Measurements from ENCODE around the gene CGB1. TPM values are rescaled to one million over a fixed set of nuclear protein-coding genes. Genes with fewer than 3 reads are reported as not detected.

CGB1 gene
- total RNA-seq, 2 experiments from 2014 or later = not detected

- Histone ChIP-seq H3K4me1 (ENCODE audit: insufficient read depth, low read length, poor library complexity, severe bottlenecking) (peaks cover 21% of the 10 kb centered on the region), H3K79me2 (ENCODE audit: insufficient read depth, low read depth, low read length) (peaks cover 48% of the 10 kb centered on the region), H3K27ac (ENCODE audit: low read depth, low read length, poor library complexity, severe bottlenecking) (peak overlapping the region; percentile 49), H3K4me2 (ENCODE audit: low read length) (peak overlapping the region; percentile 92), H2AFZ (ENCODE audit: low read length) (peak overlapping the region; percentile 45; the same call in 1 of the 2 replicates), H3K4me3 (ENCODE audit: low read depth, low read length, poor library complexity, severe bottlenecking) (peak overlapping the region; percentile 97), H3K9me2 (ENCODE audit: insufficient read depth, low read length) (no peaks in the 10 kb centered on the region), H3K36me3 (ENCODE audit: insufficient read depth, low read length) (peaks cover 30% of the 10 kb centered on the region), H4K20me1 (ENCODE audit: insufficient read depth, low read length) (0 out of 2 replicates have a peak, but pooled peaks cover 4% of the 10 kb centered on the region), H3K9me3 (ENCODE audit: low read length) (no peaks in the 10 kb centered on the region)
- POLR2A ChIA-PET = interaction anchor here (0.5 kb wide), 1 partner anchor 9 kb away, joined by 3 read pairs; no protein-coding TSS in a partner anchor
- TF ChIP-seq EZH2phosphoT487 (IDR thresholded peaks at IDR 0.05; ENCODE audit: borderline replicate concordance, low read depth, low read length) = no peak
- TF ChIP-seq, protein P1, sequence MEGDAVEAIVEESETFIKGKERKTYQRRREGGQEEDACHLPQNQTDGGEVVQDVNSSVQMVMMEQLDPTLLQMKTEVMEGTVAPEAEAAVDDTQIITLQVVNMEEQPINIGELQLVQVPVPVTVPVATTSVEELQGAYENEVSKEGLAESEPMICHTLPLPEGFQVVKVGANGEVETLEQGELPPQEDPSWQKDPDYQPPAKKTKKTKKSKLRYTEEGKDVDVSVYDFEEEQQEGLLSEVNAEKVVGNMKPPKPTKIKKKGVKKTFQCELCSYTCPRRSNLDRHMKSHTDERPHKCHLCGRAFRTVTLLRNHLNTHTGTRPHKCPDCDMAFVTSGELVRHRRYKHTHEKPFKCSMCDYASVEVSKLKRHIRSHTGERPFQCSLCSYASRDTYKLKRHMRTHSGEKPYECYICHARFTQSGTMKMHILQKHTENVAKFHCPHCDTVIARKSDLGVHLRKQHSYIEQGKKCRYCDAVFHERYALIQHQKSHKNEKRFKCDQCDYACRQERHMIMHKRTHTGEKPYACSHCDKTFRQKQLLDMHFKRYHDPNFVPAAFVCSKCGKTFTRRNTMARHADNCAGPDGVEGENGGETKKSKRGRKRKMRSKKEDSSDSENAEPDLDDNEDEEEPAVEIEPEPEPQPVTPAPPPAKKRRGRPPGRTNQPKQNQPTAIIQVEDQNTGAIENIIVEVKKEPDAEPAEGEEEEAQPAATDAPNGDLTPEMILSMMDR (conservative IDR thresholded peaks at IDR 0.05; ENCODE audit: low read length) = no peak
- intact Hi-C loops (cut with micrococcal nuclease; ENCODE audit: unreplicated experiment) = no loop called here
- BruUV-seq (replicated peaks) = no TSS peak
- DNase-seq (ENCODE audit: low spot score) = no peak
- CTCF ChIA-PET (ENCODE audit: unreplicated experiment) = no interaction called here
Measured at GRCh38 chr19:48991873-48992580, 44.7 kb downstream of the CGB1 start.

DNA sequence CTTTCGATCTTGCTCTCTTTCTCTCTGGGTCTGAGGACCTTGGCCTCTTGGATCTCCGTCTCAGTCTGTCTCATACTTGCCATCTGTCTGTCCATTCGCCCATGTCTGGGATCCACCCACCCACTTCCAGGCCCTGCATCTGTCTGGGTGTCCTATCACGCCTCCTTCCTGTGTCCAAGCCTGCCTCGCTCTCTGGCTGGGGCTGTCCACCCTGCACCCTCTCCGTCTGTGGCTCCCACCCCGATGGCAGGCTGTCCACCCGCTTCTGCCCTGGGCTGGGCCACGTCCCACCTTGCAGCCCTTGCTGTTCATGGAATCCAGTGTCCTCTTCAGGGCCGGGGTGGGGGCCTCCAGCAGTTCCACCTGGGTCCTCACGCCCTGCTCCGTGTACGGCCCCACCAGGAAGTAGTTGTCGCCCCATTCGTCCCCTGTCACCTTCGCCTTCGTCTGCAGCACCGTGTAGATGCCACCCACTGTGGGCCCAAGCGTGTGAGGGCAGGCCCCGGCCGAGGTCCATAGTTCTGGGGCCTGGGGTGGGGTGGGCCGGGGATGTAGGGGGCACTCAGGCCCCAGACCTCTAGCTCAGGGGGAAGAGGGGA, 45.6 kb downstream of the CGB1 start:
- Histone ChIP-seq H3K27ac (ENCODE audit: low read depth, low read length, poor library complexity, severe bottlenecking) (no peak overlapping the region), H4K20me1 (ENCODE audit: insufficient read depth, low read length) (0 out of 2 replicates have a peak, but pooled peaks cover 4% of the 10 kb centered on the region), H3K79me2 (ENCODE audit: insufficient read depth, low read depth, low read length) (peaks cover 39% of the 10 kb centered on the region), H3K36me3 (ENCODE audit: insufficient read depth, low read length) (peaks cover 30% of the 10 kb centered on the region), H3K9me2 (ENCODE audit: insufficient read depth, low read length) (no peaks in the 10 kb centered on the region), H3K9me3 (ENCODE audit: low read length) (no peaks in the 10 kb centered on the region), H3K4me2 (ENCODE audit: low read length) (peak overlapping the region; percentile 92; the same call in 1 of the 2 replicates), H3K4me1 (ENCODE audit: insufficient read depth, low read length, poor library complexity, severe bottlenecking) (peaks cover 21% of the 10 kb centered on the region), H2AFZ (ENCODE audit: low read length) (no peak overlapping the region), H3K4me3 (ENCODE audit: low read depth, low read length, poor library complexity, severe bottlenecking) (no peak overlapping the region)
- intact Hi-C loops (cut with micrococcal nuclease; ENCODE audit: unreplicated experiment) = no loop called here
- BruUV-seq (replicated peaks) = no TSS peak
- DNase-seq (ENCODE audit: low spot score) = no peak
- POLR2A ChIA-PET = no interaction called here
- no peak for TF ChIP-seq EZH2phosphoT487 (IDR thresholded peaks at IDR 0.05; ENCODE audit: borderline replicate concordance, low read depth, low read length)
- TF ChIP-seq, protein P1 (conservative IDR thresholded peaks at IDR 0.05; ENCODE audit: low read length) = no peak
- CTCF ChIA-PET (ENCODE audit: unreplicated experiment) = no interaction called here

DNA sequence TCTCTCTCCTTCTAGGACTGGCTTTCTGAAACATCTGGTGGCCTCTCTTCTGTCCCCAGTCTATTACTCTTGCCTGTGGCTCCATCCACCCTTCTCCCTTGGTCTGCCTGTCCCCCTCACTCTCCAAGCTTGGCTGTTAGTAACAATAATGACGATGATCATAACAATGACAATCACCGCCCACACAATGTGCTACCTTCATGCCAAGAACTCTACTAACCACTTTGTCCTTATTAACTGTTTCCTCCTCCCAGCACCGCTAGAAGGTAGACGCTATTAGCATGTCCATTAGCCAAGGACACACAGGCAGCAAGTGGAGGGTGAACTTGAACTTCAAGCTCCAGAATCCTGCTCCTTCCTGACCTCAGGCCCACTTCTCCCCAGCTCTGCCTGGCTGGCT, 46.3 kb downstream of the CGB1 start:
- TF ChIP-seq, protein P1 (conservative IDR thresholded peaks at IDR 0.05; ENCODE audit: low read length) = no peak
- TF ChIP-seq EZH2phosphoT487 (IDR thresholded peaks at IDR 0.05; ENCODE audit: borderline replicate concordance, low read depth, low read length) = no peak
- peaks cover 29% of the 10 kb centered on the region for H3K36me3 ChIP-seq (ENCODE audit: insufficient read depth, low read length)
- intact Hi-C loops (cut with micrococcal nuclease; ENCODE audit: unreplicated experiment) = no loop called here
- H3K9me3 ChIP-seq (ENCODE audit: low read length) = no peaks in the 10 kb centered on the region
- no peaks in the 10 kb centered on the region for H3K9me2 ChIP-seq (ENCODE audit: insufficient read depth, low read length)
- DNase-seq (ENCODE audit: low spot score) = no peak
- H3K4me3 ChIP-seq (ENCODE audit: low read depth, low read length, poor library complexity, severe bottlenecking) = no peak overlapping the region
- 0 out of 2 replicates have a peak, but pooled peaks cover 4% of the 10 kb centered on the region for H4K20me1 ChIP-seq (ENCODE audit: insufficient read depth, low read length)
- peaks cover 32% of the 10 kb centered on the region for H3K79me2 ChIP-seq (ENCODE audit: insufficient read depth, low read depth, low read length)
- H3K4me1 ChIP-seq (ENCODE audit: insufficient read depth, low read length, poor library complexity, severe bottlenecking) = peaks cover 20% of the 10 kb centered on the region
- ChIA-PET CTCF (ENCODE audit: unreplicated experiment) (no interaction called here), POLR2A (interaction anchor here (1.0 kb wide), 1 partner anchor 14 kb away, joined by 3 read pairs; no protein-coding TSS in a partner anchor)
- no peak overlapping the region for H3K27ac ChIP-seq (ENCODE audit: low read depth, low read length, poor library complexity, severe bottlenecking)
- no TSS peak for BruUV-seq (replicated peaks)
- no peak overlapping the region for H3K4me2 ChIP-seq (ENCODE audit: low read length)
- H2AFZ ChIP-seq (ENCODE audit: low read length) = no peak overlapping the region

All from OCI-LY7 (cell line).